IMR-90 (cell line): Measurements from ENCODE around the gene PPOX. TPM values are rescaled to one million over a fixed set of nuclear protein-coding genes. Genes with fewer than 3 reads are reported as not detected.

ENCODE experiments used
- ATAC-seq: fragments of 200-7000 bp; cut with Tn5 transposase; 2 replicates; pipeline ENCODE4 v1.9.1; 2020; ENCODE audit warnings: low read depth, mild to moderate bottlenecking, moderate library complexity
- BruUV-seq: library from RNA; stranded (reverse); fragments of 400-500 nt; replicated peaks from 2 replicates; lab custom pipeline; 2021; lab: Mats Ljungman, UMichigan
- CTCF ChIA-PET: fragments of 300-600 bp; formaldehyde crosslinking; extraction: SDS; loops from one replicate; lab custom pipeline; 2021; ENCODE audit warnings: antibody characterized with exemption; lab: Yijun Ruan, JAX
- POLR2A ChIA-PET: fragments of 300-600 bp; sonication (Branson Sonifier 250); formaldehyde crosslinking; loops from one replicate; lab custom pipeline; 2022; ENCODE audit warnings: antibody characterized with exemption; ENCODE audit not compliant: unreplicated experiment; lab: Charles Lee
- DNase-seq: peaks from one replicate; pipeline ENCODE4 v3.0.0; 2013
- H2AFZ ChIP-seq: replicated peaks from 2 replicates; pipeline ENCODE3; 2013; ENCODE audit warnings: low read length, mild to moderate bottlenecking; ENCODE audit not compliant: poor library complexity
- H2AK5ac ChIP-seq: 2 replicates; pipeline ENCODE4 v1.6.1; 2013; ENCODE audit warnings: low read depth, low read length, inconsistent platforms
- H2AK9ac ChIP-seq: replicated peaks from 2 replicates; pipeline ENCODE3; 2013; ENCODE audit warnings: mild to moderate bottlenecking, low read depth, low read length, moderate library complexity; ENCODE audit not compliant: poor library complexity
- H2BK120ac ChIP-seq: 2 replicates; pipeline ENCODE4 v1.6.1; 2013; ENCODE audit warnings: low read depth, low read length, inconsistent platforms
- H2BK15ac ChIP-seq: 3 replicates; pipeline ENCODE4 v1.6.1; 2013; ENCODE audit warnings: low read depth, low read length, inconsistent platforms
- H2BK20ac ChIP-seq: 2 replicates; pipeline ENCODE4 v1.6.1; 2013; ENCODE audit warnings: low read depth, mild to moderate bottlenecking, inconsistent platforms, low read length, moderate library complexity
- H2BK5ac ChIP-seq: 2 replicates; pipeline ENCODE4 v1.6.1; 2013; ENCODE audit warnings: mild to moderate bottlenecking, low read depth, low read length, inconsistent platforms; ENCODE audit not compliant: poor library complexity, severe bottlenecking
- H3K14ac ChIP-seq: replicated peaks from 2 replicates; pipeline ENCODE4 v1.6.1; 2013; ENCODE audit warnings: low read depth, low read length, inconsistent platforms
- H3K18ac ChIP-seq: 2 replicates; pipeline ENCODE4 v1.6.1; 2013; ENCODE audit warnings: low read depth, low read length, control low read depth
- H3K23ac ChIP-seq: 2 replicates; pipeline ENCODE4 v1.6.1; 2013; ENCODE audit warnings: low read depth, low read length, inconsistent platforms
- H3K27ac ChIP-seq: 2 replicates; pipeline ENCODE4 v1.5.1; 2013; ENCODE audit warnings: mild to moderate bottlenecking, control low read depth, low read length; ENCODE audit not compliant: insufficient read depth
- H3K27me3 ChIP-seq: 2 replicates; pipeline ENCODE4 v1.6.1; 2013; ENCODE audit warnings: low read length; ENCODE audit not compliant: control insufficient read depth, insufficient read depth
- H3K36me3 ChIP-seq: 2 replicates; pipeline ENCODE4 v1.6.1; 2013; ENCODE audit warnings: low read length, mixed read lengths; ENCODE audit not compliant: control insufficient read depth, insufficient read depth
- H3K4ac ChIP-seq: 2 replicates; pipeline ENCODE4 v1.6.1; 2013; ENCODE audit warnings: low read depth, low read length, inconsistent platforms
- H3K4me1 ChIP-seq: 2 replicates; pipeline ENCODE4 v1.6.1; 2013; ENCODE audit warnings: low read length, mixed read lengths; ENCODE audit not compliant: control insufficient read depth, insufficient read depth
- H3K4me2 ChIP-seq: 2 replicates; pipeline ENCODE4 v1.6.1; 2013; ENCODE audit warnings: low read depth, mild to moderate bottlenecking, control low read depth, low read length, moderate library complexity
- H3K4me3 ChIP-seq: 2 replicates; pipeline ENCODE4 v1.5.1; 2013; ENCODE audit warnings: low read depth, mild to moderate bottlenecking, control low read depth, low read length, moderate library complexity; ENCODE audit not compliant: insufficient read depth
- H3K56ac ChIP-seq: 2 replicates; pipeline ENCODE4 v1.6.1; 2013; ENCODE audit warnings: low read length, inconsistent platforms; ENCODE audit not compliant: insufficient read depth; ENCODE audit errors: extremely low read depth
- H3K79me1 ChIP-seq, 2 experiments: 2 replicates each; pipeline ENCODE4 v1.6.1; 2013; ENCODE audit warnings: low read length in 2 of 2, inconsistent platforms in 1 of 2, low read depth in 1 of 2
- H3K9ac ChIP-seq: 2 replicates; pipeline ENCODE4 v1.6.1; 2013; ENCODE audit warnings: low read depth, low read length, control low read depth
- H3K9me1 ChIP-seq: 2 replicates; pipeline ENCODE4 v1.6.1; 2013; ENCODE audit warnings: low read length, inconsistent platforms; ENCODE audit not compliant: insufficient read depth
- H3K9me3 ChIP-seq: 2 replicates; pipeline ENCODE4 v1.6.1; 2013; ENCODE audit warnings: low read length; ENCODE audit not compliant: control insufficient read depth, insufficient read depth
- H4K20me1 ChIP-seq: 2 replicates; pipeline ENCODE4 v1.6.1; 2013; ENCODE audit warnings: low read length, inconsistent platforms; ENCODE audit not compliant: insufficient read depth
- H4K5ac ChIP-seq: 2 replicates; pipeline ENCODE4 v1.6.1; 2013; ENCODE audit warnings: mild to moderate bottlenecking, low read depth, low read length, control low read depth
- H4K8ac ChIP-seq, 2 experiments: 2 replicates each; pipeline ENCODE4 v1.6.1; 2013; ENCODE audit warnings: low read depth in 2 of 2, low read length in 2 of 2, control low read depth in 1 of 2, inconsistent platforms in 1 of 2
- H4K91ac ChIP-seq: 2 replicates; pipeline ENCODE4 v1.6.1; 2013; ENCODE audit warnings: low read depth, low read length, inconsistent platforms; ENCODE audit not compliant: insufficient read depth
- BHLHE40 ChIP-seq: fragments of 150-350 bp; IDR thresholded peaks from 2 replicates; pipeline ENCODE4 v1.6.1; 2016; ENCODE audit warnings: mild to moderate bottlenecking, low read depth, low read length
- CEBPB ChIP-seq: IDR thresholded peaks from 2 replicates; pipeline ENCODE4 v1.6.1; 2012; ENCODE audit warnings: low read depth, low read length, improper control_type of control experiment
- CTCF ChIP-seq: conservative IDR thresholded peaks from 2 replicates; pipeline ENCODE4 v1.5.1; 2012; ENCODE audit warnings: mild to moderate bottlenecking, low read depth, low read length, improper control_type of control experiment
- ELK1 ChIP-seq: fragments of 150-350 bp; IDR thresholded peaks from 2 replicates; pipeline ENCODE4 v1.6.1; 2016; ENCODE audit warnings: low read depth, mild to moderate bottlenecking, low read length, moderate library complexity, borderline replicate concordance
- FOS ChIP-seq: fragments of 150-350 bp; IDR thresholded peaks from 2 replicates; pipeline ENCODE4 v1.6.1; 2016; ENCODE audit warnings: low read depth, low read length
- MAFK ChIP-seq: IDR thresholded peaks from 2 replicates; pipeline ENCODE4 v1.6.1; 2012; ENCODE audit warnings: low read depth, low read length, improper control_type of control experiment
- MAZ ChIP-seq: IDR thresholded peaks from 2 replicates; pipeline ENCODE4 v1.6.1; 2012; ENCODE audit warnings: low read depth, mild to moderate bottlenecking, low read length, improper control_type of control experiment, moderate library complexity, borderline replicate concordance
- MXI1 ChIP-seq: IDR thresholded peaks from 2 replicates; pipeline ENCODE4 v1.6.1; 2012; ENCODE audit warnings: low read depth, mild to moderate bottlenecking, low read length, moderate library complexity, borderline replicate concordance
- RAD21 ChIP-seq: IDR thresholded peaks from 2 replicates; pipeline ENCODE4 v1.6.1; 2012; ENCODE audit warnings: low read length, improper control_type of control experiment
- RCOR1 ChIP-seq: IDR thresholded peaks from 2 replicates; pipeline ENCODE4 v1.6.1; 2012; ENCODE audit warnings: mild to moderate bottlenecking, low read length, improper control_type of control experiment; ENCODE audit not compliant: insufficient replicate concordance
- RFX5 ChIP-seq: IDR thresholded peaks from 2 replicates; pipeline ENCODE4 v1.8.0; 2012; ENCODE audit warnings: low read depth, mild to moderate bottlenecking, low read length, moderate library complexity
- SMC3 ChIP-seq: fragments of 150-350 bp; IDR thresholded peaks from 2 replicates; pipeline ENCODE4 v1.6.1; 2016; ENCODE audit warnings: low read depth, mild to moderate bottlenecking, antibody characterized with exemption, low read length, moderate library complexity
- WGBS, 2 experiments: methylation state at CpG; one replicate each; pipeline versions ENCODE4 v1.1.5 to v1.1.7; 2013; ENCODE audit warnings: missing lambda C conversion rate in 2 of 2; ENCODE audit not compliant: insufficient read length in 1 of 2; ENCODE audit errors: extremely low coverage in 2 of 2; 5-methylcytosine and 5-hydroxymethylcytosine counted together
- dilution Hi-C: fragments of 300-500 bp; cut with HindIII; formaldehyde crosslinking; loops from one replicate; pipeline ENCODE4 v1.14.3; 2018; ENCODE audit warnings: low sequenced_read_pairs; ENCODE audit not compliant: unreplicated experiment
- in situ Hi-C: fragments of 300-500 bp; cut with MboI; formaldehyde crosslinking; loops from 3 replicates; pipeline ENCODE4 v1.14.3; 2019; ENCODE audit warnings: low sequenced_read_pairs, inconsistent platforms, mixed read lengths
- intact Hi-C: fragments of 100-400 bp; cut with micrococcal nuclease; formaldehyde crosslinking; loops from 2 replicates; pipeline ENCODE4 v1.10.0; 2022
- polyA plus RNA-seq, 3 experiments: library from polyadenylated mRNA; depleted of rRNA; stranded (reverse); fragments of >200 nt; gene quantifications; 2 replicates each; pipeline ENCODE4 v1.2.3, GENCODE V29; 2012; ENCODE audit warnings: low replicate concordance in 1 of 3
- total RNA-seq: library from RNA; depleted of rRNA; stranded (reverse); fragments of >200 nt; gene quantifications from 2 replicates; pipeline ENCODE4 v1.2.3, GENCODE V29; 2012
- TF ChIP-seq, protein P1 (sequence below): fragments of 150-350 bp; IDR thresholded peaks from 2 replicates; pipeline ENCODE4 v1.6.1; 2017; ENCODE audit warnings: mild to moderate bottlenecking, antibody characterized with exemption, low read length, low read depth

PPOX gene
- total and polyA plus RNA-seq, 2 of the 4 experiments (the other 2 are of a cell fraction) = 6.1 to 14.3 TPM

DNA sequence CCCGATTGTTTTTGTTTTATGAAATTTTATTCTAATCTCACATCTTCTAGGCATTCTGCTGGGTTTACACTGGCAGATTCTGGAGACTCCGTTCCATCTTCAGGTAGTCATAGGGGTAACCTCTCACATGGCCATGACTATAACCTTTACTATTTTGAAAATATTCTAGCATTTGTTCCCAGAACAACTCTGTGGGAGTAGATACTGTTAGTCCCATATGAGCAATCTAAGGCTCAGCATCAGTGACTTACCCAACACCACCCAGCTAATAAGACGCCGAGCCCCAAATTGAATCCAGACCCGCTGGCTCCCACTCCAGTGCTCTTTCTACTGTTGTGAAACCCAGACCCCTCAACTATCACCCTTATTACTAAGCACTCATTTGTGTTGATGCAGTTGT, 22.8 kb downstream of the PPOX start:
- Histone ChIP-seq H2BK20ac (no peak overlapping the region), H3K4ac (no peak overlapping the region), H3K36me3 (no peaks in the 10 kb centered on the region), H4K8ac (no peak overlapping the region), H3K18ac (no peak overlapping the region), H3K56ac (no peak overlapping the region), H3K23ac (no peak overlapping the region), H3K9me3 (no peaks in the 10 kb centered on the region), H2BK5ac (no peak overlapping the region), H3K4me2 (no peak overlapping the region), H4K91ac (no peak overlapping the region), H4K5ac (no peak overlapping the region), H3K27me3 (no peaks in the 10 kb centered on the region), H2BK15ac (no peak overlapping the region), H2AK5ac (no peak overlapping the region), H3K79me1 (no peaks in the 10 kb centered on the region), H2BK120ac (no peak overlapping the region), H3K9me1 (0 out of 2 replicates have a peak, but pooled peaks cover 3% of the 10 kb centered on the region), H3K9ac (no peak overlapping the region), H3K14ac (no peak overlapping the region), H2AK9ac (no peak overlapping the region), H4K20me1 (no peaks in the 10 kb centered on the region), H3K27ac (no peak overlapping the region), H3K4me3 (no peak overlapping the region), H2AFZ (no peak overlapping the region), H3K4me1 (peaks cover 3% of the 10 kb centered on the region)
- WGBS, 2 experiments = no CpG with 5 or more reads among the region's 5 CpGs
- intact Hi-C loops (no loop called here), dilution Hi-C loops (no loop called here), in situ Hi-C loops (no loop called here)
- TF ChIP-seq RFX5 (no peak), ELK1 (no peak), MAFK (no peak), RAD21 (no peak), FOS (no peak), MAZ (no peak), BHLHE40 (no peak), SMC3 (no peak), MXI1 (no peak), CEBPB (no peak), RCOR1 (no peak), CTCF (no peak)
- TF ChIP-seq, protein P1, sequence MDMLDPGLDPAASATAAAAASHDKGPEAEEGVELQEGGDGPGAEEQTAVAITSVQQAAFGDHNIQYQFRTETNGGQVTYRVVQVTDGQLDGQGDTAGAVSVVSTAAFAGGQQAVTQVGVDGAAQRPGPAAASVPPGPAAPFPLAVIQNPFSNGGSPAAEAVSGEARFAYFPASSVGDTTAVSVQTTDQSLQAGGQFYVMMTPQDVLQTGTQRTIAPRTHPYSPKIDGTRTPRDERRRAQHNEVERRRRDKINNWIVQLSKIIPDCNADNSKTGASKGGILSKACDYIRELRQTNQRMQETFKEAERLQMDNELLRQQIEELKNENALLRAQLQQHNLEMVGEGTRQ = no peak
- no TSS peak for BruUV-seq
- POLR2A ChIA-PET = no interaction called here
- DNase-seq (no peak), ATAC-seq (no peak)
- CTCF ChIA-PET = no interaction called here
